NCI-H1417 treated with DMSO at 0.1 percent for 48 hours (cell line): ENCODE data around the gene MPV17.
A peak's percentile ranks its signal among the peaks of the same experiment; 100 is the strongest.
"Not testable (repeated sequence)": the region's sequence is repeated elsewhere in the genome, so short reads cannot be mapped to it uniquely, and the experiment has no call there.

Source experiments
- DNase-seq: peaks from one replicate; lab custom pipeline; 2025; lab: John Stamatoyannopoulos, UW

Gene MPV17

DNA sequence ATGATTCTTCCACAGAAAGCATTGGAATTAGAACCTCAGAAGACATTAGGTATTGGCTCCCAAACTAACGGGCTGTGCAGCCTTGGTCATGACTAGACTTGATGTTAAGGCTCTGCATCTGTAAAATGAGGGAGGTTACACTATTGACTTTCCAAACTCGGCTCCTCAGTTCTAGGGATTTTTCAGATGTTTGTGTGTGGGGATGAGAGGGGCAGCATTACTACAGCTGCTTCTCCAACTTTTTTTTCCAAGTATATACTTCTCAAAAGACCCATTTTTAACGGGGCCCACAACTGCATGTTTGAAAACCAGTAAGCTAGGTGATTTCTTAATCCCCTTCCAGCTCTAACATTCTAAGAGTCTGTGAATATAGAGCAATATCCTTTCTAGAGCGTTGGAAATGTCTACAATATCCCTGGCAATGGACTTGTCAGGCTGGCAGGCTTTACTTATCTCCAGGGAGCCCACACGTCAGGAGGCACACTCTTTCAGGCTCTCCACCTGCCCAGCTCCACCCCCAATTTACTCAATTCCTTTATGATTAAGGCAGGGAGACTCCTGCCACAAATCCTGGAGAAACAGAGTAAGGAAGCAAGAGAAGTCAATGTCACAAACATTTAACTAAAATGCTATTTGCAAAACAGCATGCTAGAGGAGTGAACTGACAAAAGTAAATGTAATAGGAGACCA lies 844 bp upstream of the MPV17 start:
- no peak for DNase-seq

DNA sequence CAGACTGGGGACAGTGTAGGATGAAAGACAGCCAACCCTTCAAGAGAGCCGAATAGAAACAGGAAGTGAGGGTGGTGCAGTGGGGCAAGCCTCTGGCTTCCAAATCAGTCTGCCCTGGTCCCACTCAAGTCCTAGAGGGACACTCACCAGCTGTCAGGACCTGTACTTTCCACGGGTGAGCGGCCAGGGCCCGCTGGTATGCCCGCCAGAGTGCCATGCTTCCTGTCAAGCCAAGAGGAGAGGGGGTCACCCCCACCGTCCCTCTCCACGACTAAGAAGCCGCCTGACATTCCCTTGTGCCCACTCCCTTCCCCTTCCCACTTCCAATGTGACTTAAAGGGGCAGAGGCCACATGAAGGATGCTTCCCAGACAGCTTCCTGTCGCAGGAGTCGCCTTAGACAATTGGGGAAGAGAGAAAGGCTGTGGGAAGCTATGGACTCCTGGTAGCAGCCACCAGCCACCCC lies 564 bp downstream of the MPV17 start:
- no peak for DNase-seq

DNA sequence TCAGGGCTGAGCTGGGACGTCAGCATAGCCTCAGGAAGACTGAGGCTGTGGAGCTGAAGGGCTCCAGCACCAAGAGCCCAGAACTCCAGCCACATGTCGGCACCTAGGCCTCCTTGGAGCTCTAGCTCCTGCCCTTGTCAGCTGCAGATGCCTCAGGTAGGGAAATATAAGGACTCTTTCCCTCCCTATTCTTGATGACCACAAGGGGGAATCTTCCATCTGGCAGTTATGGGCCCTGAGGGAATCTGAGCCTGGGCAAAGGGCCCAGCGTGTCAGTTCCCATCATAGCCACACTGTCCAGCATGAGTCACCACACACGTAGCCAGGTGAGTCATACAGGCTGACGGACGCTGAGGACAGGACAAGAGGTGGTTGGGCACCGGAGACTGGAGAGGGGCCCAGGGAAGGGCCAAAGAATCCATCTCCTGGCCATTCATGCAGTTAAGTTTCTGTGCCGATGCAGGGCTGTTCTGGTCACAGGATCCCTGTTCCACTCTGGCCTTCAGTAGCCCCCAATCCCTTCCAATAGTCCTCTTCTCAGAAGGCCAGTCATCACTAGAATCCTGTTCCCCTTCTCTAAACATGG lies 1.8 kb downstream of the MPV17 start:
- no peak for DNase-seq

DNA sequence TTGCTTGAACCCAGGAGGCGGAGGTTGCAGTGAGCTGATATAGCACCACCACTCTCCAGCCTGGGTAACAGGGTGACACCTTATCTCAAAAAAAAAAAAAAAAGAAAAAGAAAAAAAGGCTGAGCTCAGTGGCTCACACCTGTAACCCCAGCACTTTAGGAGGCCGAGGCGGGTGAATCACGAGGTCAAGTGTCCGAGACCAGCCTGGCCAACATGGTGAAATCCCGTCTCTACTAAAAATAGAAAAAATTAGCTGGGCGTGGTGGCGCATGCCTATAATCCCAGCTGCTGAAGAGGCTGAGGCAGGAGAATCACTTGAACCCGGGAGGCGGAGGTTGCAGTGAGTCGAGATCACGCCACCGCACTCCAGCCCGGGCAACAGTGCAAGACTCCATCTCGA lies 3.1 kb downstream of the MPV17 start:
- not testable (repeated sequence) for DNase-seq

DNA sequence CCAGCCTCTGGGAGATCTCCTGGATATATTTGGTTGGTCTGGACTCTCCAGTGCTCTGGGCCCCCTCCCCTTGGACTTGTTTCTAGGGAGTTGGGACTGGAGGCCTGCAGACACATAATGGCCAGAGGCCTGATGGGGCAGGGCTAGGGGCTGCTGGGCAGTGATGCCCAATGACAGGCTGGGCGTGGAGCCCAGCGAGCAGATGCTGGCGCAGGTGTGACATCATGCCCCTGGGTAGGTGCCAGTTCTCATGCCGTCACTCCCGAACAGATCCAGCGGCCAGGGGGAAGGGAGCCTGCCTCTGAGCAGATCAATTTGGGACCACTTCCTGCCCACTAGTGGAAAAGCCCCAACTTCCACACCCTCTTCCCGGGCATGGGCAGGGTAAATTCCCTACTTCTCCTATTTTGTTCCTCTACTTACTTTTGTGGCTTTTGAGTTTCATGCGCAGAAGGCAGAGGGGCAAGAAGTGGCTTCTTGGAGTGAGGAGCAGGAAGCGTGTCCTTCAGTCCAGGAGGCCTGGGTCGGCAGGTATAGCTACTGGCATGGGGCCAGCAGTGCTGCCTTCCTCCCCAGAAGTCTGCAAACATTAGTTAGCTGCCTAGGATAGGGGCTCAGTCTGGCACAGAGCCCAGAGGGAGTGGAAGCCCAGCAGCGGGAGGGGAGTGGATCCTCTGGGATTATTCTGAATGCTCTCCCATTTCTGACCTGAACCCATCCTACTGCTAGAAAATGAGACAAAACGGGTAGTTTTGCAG lies 6.1 kb downstream of the MPV17 start:
- no peak for DNase-seq

DNA sequence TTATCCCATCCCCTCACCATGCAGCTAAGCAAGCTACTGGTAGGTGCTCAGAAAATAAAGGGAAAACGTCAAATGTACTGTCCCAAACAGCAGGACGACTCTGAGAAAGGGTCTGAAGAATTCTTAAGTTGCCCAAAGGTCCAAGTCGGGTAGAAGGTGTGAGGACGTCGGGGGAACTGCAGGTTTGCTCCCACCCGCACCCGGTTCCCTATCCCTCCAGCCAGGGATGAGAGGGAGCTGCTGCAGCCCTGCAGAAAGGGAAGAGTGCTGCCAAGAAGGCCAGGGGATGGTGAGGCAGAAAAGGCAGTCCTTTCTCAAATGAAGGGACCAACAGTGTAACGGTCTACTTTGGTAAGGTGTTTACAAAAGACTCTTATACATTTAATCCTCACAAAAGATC lies 7.8 kb downstream of the MPV17 start:
- DNase-seq = no peak

DNA sequence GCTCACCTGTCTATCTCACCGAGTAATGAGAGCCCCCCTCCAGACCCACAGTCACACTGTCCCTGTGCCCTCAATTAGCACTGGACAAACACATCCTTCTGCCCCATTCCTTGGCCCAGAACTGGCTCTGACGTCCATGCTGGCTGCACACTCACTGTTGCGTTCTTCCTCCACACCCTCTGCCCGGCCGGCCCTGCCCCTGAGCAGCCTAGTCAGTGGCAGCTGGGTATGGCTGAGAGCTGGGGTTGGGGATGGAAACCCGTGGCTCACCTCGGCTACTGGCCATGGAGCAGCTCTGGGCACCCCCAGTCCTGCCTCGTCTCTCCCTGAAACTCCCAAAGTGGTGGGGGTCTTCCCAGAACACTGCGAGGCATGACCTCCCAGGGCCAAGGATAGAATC lies 8.2 kb downstream of the MPV17 start:
- no peak for DNase-seq

DNA sequence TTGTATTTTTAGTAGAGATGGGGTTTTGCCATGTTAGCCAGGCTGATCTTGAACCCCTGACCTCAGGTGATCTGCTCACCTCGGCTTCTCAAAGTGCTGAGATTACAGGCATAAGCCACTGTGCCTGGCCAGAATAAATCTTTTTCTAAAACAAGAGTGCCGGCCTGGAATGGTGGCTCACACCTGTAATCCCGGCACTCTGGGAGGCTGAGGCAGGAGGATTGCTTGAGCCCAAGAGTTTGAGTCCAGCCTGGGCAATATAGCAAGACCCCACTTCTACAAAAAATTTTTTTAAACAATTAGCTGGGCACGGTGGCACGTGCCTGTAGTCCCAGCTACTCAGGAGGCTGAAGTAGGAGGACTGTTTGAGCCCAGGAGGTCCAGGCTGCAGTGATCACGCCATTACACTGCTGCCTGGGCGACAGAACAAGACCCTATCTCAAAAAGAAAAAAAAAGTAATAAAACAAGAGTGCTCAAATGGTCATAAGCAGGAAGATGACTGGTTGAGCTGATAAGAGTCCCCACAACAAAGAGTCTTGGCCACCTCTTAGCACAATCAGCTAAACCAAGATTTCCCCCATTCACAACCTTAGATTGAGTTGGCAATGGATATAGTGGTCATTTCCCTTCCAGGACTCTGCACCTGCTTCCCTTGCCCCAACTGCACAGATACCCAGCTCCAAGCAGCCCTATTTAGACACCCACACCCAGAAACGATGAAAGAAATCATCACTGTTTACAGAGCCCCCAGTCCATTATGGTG lies 8.8 kb downstream of the MPV17 start:
- DNase-seq = no peak

DNA sequence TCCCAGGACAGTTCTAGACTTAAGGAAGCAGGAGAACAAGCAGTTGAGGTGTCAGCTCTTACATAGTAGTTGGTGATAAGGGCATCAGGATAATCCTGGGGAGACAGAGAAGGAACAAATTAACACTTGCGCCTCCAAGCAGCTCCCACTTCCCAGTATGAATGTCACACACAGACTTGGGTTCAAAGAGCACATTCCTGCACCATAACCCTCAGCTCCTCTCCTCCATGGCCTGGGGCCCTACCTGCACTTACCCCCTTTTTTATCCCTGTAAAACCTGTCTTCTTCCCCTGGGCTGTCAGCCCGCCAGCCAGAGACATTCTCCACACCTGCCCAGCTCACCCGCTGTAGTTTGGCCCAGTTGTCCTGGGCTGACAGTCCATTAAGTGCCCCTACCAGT lies 10.7 kb downstream of the MPV17 start:
- no peak for DNase-seq

DNA sequence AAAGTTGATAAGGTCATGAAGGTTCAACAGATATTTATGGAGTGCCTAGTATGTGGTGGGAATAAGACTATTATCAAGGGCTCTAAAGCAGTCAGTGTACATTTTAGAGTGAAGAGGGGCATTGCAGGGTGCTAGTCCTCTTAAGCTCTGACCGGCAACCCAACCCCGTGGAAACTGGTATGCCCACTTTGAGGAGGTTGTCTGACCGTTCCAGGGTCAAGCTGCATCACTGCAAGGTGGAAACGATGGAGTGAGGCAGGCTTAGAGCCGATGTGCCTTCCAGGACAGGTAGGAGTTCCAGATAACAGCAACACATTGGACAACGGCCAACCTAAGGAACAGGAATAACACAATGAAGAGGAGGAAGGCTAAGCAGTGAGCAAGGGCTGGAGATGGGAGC lies 13.2 kb downstream of the MPV17 start:
- DNase-seq = no peak

DNA sequence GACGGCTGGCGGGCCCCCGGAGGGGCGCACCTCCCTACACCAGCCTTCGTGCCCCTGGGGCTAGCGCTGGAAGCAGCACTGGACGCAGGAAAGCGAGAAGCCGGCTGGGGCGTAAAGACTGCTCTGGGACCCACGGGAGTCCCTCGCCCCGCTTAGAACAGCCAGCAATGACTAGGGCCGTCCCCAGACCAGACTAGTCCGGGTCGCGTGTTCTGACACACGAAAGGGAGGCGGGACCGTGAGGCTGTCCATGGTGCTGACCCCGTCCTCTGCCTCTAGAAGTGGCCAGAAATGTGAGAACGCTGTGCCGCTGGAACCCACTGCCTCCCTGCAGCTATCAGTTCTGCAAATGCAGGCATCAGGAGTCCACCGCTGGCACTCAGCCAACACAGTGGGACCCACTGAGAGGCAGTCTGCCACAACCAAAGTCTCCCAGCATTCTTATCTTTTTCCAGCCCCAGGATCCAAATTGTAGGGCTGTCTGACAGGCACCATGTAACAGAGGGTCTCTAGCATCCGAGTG lies 14.5 kb downstream of the MPV17 start, which contains the start of gene UCN:
Gene UCN, minus strand, starts transcription at position 87 of the 523 bp plus-strand sequence. CDS start 550 bp downstream, outside the sequence.
- no peak for DNase-seq

DNA sequence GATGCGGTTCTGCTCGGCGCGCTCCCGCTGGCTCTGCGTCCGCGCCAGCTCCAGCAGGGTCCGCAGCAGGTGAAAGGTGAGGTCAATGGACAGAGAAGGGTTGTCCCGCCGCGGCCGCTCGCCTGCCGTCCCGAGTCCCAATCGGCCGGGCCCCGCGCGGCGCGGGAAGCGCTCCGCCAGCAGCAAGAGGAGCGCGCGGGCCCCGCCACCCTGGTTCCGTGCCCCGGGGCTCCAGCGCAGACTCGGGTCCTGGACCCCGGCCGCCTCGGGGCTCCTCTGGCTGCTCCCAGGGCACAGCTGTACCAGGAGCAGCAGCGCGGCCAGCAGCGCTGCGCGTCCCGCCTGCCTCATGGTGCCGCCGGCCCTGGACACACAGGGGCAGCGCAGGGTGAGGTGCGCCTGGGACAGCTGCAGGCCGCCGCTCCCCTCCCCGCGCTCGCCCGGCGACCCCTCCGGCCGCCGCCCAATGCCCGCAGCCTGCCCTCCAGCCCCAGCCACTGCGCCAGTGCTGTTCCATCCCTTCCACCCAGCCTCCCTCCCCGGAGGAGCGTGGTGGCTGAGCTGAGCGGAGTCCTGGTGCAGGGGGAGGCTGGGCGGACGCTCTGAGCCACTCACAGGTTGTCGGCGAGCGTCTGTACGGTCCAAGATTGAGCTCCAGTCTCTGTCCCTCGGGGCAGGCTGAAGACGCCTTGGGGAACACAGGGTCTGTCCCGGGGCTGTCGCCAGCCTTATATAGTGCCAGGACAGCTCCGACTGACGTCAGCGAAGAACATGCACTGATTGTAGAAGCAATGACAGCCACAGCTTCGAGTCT lies 15.1 kb downstream of the MPV17 start:
- DNase-seq = no peak

DNA sequence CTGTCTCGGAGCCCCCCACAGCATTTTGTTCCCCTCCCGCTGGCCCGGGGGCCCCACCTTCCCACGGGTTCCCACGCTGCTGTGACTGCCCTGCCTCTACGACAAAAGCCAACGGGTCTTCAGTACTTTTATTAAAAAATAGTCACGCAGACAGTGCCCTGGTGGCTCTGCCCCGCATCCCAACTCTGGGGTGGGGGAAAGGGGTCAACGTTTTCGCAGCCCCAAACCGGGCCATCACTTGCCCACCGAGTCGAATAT lies 15.7 kb downstream of the MPV17 start:
- DNase-seq = no peak

DNA sequence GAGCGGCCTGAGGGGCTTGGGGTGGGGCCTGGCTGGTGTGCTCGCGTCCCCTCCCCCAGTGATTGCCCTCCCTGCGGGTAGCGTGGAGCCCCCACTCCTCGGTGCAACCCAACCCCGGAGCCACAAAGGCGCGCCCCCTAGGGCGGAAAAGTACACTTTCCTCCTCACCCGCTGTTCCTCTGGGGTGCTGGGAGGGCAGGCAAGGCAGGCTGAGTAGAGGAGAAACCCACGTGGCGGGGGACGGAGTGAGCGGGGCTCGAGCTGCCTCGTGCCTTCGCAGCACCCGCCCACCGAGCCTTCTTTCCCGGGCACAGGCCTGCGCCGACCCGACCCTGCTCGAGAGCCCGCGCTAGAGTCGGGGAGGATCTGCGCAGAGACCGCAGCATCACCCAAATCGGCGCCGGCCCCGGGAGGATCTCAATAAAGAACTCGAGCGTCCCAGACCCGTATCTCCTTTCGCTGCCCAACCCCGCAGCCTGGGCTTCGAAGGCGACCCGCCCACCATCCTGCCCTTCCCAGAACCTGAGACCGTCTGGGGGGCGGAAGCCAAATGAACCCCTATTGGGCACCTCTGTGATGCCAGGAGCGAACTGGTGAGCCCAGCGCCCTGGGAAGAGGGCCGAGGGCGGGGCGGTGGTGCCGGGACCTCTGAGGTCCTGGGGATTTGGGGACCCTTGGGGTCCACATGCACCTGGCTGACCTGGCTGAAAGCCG lies 16.2 kb downstream of the MPV17 start:
- no peak for DNase-seq

DNA sequence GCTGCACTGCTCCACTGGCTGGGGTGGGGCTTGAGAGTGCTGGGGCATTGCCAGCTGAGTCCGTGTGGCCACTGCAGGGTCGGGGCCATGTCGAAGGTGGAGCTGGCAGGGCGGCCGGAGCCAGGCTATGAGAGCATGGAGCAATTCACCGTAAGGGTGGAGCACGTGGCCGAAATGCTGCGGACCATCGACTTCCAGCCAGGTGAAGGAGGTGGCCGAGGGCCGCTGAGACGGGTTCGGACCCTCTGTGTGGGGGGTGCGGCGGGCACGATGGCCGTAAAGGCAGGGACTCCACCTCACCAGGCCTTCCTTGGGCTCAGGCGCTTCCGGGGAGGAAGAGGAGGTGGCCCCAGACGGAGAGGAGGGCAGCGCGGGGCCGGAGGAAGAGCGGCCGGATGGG lies 16.8 kb downstream of the MPV17 start:
- DNase-seq = no peak

DNA sequence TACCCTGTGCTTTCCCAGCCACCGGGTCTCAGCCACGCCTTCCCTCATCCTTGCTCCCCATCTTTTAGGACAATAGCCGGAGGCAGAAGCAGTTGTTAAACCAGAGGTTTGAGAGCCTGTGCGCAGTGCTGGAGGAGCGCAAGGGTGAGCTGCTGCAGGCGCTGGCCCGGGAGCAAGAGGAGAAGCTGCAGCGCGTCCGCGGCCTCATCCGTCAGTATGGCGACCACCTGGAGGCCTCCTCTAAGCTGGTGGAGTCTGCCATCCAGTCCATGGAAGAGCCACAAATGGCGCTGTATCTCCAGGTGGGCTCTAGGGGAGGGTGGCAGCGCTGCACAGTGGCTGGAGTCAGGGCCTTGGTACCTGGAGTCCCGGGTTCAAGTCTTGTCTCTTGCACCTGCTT lies 17.4 kb downstream of the MPV17 start:
- DNase-seq = no peak

DNA sequence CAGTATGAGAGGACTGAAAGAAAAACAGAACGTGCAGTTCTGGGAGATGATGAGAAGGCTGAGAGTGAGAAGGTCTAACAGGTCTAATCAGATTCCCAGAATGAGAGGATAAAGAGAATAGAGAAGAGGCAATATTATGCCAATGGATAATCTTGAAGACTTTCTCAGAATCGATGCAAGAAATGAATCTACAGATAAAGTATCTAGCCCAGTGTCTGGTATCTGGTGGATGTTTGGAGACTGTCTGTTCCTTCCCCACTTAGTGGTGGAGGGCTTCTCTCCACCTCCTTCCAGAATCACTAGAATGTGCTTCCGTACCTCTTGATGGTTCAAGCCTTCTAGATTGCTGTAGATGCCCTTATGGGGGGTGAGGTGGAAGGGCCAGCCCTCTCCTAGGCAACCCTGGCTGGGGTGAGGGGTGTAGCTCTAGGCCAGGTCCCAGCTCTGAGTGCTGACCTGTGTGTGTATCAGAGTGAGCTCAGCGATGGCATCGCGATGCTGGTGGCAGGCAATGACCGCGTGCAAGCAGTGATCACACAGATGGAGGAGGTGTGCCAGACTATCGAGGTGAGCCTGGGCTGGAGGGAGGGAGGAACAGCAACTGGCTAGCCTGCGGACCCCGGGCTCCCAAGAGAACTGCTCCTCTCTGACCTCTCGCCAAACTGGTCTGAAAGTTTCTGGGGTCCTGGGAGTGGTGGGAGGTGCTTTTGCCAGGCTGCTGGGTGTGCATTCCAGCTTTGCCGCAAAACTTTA lies 18.2 kb downstream of the MPV17 start:
- no peak for DNase-seq

DNA sequence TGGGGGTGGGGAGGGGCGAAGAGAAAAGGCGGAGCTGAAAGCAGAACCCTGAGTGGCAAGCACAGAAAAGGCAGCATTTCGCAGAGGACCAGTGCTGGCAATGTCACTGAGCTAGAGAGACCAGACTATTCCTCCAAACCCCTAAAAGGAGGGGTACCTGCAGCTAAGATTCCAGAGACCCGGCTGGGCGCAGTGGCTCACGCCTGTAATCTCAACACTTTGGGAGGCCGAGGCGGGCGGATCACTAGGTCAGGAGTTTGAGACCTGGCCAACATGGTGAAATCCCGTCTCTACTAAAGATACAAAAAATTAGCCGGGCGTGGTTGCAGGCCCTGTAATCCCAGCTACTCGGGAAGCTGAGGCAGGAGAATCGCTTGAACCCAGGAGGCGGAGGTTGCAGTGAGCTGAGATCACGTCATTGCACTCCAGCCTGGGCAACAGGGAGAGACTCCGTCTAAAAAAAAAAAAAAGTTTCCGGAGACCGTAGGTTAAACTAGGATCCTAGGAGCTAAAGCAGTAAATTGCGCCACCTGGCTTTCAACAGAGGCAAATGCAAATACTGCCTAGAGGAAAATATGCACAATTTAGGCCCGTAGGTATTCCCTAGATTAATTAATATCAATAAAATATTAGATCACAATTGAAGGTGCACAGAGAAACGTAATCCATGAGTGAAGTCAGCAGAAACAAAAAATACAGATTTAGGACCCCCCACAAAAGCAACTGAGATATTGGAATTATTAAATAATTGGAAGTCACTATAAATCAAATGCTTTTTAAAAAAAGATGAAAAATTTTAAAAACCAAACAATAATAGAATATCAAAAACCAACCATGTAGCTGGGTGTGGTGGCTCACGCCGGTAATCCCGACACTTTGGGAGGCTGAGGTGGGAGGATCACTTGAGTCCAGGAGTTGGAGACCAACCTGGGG lies 19.5 kb downstream of the MPV17 start:
- DNase-seq = peak; percentile 33

DNA sequence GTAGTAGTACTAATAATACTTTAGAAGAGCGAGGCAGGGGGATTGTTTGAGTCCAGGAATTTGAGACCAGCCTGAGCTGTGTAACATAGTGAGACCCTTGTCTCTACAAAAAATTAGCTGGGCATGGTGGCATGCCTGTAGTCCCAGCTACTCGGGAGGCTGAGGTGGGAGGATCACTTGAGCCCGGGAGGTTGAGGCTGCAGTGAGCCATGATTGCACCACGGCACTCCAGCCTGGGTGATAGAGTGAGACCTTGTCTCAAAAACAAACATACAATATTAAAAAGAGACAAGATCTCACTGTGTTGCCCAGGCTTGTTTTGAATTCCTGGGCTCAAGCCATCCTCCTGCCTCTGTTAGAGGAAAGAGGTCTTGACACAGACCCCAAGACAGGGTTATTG lies 22.3 kb downstream of the MPV17 start:
- DNase-seq = not testable (repeated sequence)
